Effector memory CD4-positive, alpha-beta T cell (primary cell): Measurements from ENCODE around the gene TSPAN4.

Experiments used
- DNase-seq, 3 donors: peaks; one replicate each; pipeline ENCODE4 v3.0.0-alpha.2; 2020
- H3K27ac ChIP-seq: 2 replicates; pipeline ENCODE4 v1.7.0; 2013; ENCODE audit warnings: mild to moderate bottlenecking, low read length, moderate library complexity; ENCODE audit not compliant: insufficient read depth, poor library complexity, severe bottlenecking
- H3K27me3 ChIP-seq: replicated peaks from 2 replicates; pipeline ENCODE4 v1.7.0; 2013; ENCODE audit warnings: mild to moderate bottlenecking, low read length; ENCODE audit not compliant: insufficient read depth, control insufficient read depth, poor library complexity, severe bottlenecking
- H3K36me3 ChIP-seq: 2 replicates; pipeline ENCODE4 v1.7.0; 2013; ENCODE audit warnings: mild to moderate bottlenecking, low read length, moderate library complexity; ENCODE audit not compliant: control insufficient read depth, insufficient read depth
- H3K4me1 ChIP-seq: 2 replicates; pipeline ENCODE4 v1.7.0; 2013; ENCODE audit warnings: low read length, mild to moderate bottlenecking; ENCODE audit not compliant: control insufficient read depth, insufficient read depth, poor library complexity, severe bottlenecking
- H3K4me3 ChIP-seq: 2 replicates; pipeline ENCODE4 v1.7.0; 2013; ENCODE audit warnings: low read length, low read depth, mild to moderate bottlenecking; ENCODE audit not compliant: insufficient read depth, poor library complexity, severe bottlenecking
- H3K9me3 ChIP-seq: 2 replicates; pipeline ENCODE4 v1.7.0; 2013; ENCODE audit warnings: mild to moderate bottlenecking, low read length, moderate library complexity; ENCODE audit not compliant: control insufficient read depth

TSPAN4 gene

DNA sequence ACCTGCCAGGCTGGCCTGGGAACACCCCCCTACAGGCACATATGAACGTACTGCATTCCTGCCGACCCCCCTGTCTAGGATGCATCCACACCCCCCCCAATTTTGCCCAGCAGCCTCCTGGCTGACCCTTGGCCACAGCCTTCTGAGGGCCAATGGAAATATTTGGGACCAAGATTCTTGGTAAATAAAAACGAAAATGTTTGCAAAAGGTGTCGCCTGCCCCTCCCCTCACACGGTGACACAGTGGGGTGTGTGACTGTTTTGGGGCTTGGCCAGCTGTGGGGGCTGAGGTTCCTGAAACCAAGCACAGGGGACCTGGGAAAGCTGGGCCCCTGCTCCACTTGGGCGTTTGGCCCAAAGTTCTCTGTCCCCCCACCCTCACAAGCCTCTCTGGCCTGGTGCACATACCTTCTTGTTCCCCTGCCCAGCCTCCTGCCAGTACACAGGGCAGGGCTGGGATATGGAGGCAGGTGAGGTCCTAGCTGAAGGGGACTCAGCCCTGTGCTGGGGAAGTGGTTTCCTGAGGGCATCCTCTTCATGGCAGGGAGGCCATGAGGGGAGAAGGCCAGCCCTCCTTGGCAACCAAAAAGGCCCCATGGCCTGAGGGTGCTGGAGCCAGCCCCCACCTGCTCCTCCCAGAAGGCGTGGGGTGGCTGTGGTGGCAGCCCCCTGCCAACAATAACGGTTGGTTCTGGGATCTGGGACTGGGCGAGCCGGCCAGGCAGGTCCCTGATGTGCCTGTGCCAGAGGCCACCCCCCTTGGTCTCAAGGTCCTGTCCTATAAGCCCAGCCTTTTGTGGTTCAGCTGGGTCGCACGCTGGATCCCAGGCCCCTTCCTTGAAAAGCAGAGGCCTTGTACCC lies 17.1 kb upstream of the TSPAN4 start:
- peaks cover 27% of the 10 kb centered on the region for H3K36me3 ChIP-seq
- no peak overlapping the region for H3K27ac ChIP-seq
- H3K4me3 ChIP-seq, result no peak overlapping the region
- peaks cover 39% of the 10 kb centered on the region for H3K4me1 ChIP-seq
- H3K27me3 ChIP-seq, result peaks cover 32% of the 10 kb centered on the region
- no peak for DNase-seq
- no peaks in the 10 kb centered on the region for H3K9me3 ChIP-seq

DNA sequence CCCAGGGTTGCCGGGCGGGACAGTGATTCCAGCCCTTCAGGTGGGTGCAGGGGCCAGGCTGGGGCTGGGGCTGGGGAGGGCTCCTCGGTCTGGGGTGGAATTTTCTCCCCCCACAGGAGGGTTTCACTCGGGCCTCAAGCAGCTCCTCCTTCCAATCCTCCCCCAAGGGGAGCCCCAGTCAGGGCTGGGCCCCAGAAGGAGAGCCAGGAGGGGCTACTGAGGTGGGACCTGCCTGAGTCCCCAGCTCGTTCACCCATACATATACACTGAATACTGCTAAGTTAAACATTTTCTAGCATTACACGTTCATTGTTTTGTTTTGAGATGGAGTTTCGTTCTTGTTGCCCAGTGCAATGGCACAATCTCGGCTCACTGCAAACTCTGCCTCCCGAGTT lies 16.4 kb upstream of the TSPAN4 start:
- H3K36me3 ChIP-seq, result peaks cover 27% of the 10 kb centered on the region
- peaks cover 39% of the 10 kb centered on the region for H3K27me3 ChIP-seq
- no peak overlapping the region for H3K4me3 ChIP-seq
- H3K4me1 ChIP-seq, result peaks cover 35% of the 10 kb centered on the region
- H3K27ac ChIP-seq, result no peak overlapping the region
- no peaks in the 10 kb centered on the region for H3K9me3 ChIP-seq
- no peak for DNase-seq

GRCh38 chr11:826836-827145 lies 15.9 kb upstream of the TSPAN4 start:
- Histone ChIP-seq H3K36me3 (peaks cover 24% of the 10 kb centered on the region), H3K4me1 (peaks cover 33% of the 10 kb centered on the region), H3K4me3 (peak overlapping the region; percentile 57), H3K27ac (peak overlapping the region; percentile 48), H3K9me3 (no peaks in the 10 kb centered on the region), H3K27me3 (peaks cover 44% of the 10 kb centered on the region)
- DNase-seq, result no peak

DNA sequence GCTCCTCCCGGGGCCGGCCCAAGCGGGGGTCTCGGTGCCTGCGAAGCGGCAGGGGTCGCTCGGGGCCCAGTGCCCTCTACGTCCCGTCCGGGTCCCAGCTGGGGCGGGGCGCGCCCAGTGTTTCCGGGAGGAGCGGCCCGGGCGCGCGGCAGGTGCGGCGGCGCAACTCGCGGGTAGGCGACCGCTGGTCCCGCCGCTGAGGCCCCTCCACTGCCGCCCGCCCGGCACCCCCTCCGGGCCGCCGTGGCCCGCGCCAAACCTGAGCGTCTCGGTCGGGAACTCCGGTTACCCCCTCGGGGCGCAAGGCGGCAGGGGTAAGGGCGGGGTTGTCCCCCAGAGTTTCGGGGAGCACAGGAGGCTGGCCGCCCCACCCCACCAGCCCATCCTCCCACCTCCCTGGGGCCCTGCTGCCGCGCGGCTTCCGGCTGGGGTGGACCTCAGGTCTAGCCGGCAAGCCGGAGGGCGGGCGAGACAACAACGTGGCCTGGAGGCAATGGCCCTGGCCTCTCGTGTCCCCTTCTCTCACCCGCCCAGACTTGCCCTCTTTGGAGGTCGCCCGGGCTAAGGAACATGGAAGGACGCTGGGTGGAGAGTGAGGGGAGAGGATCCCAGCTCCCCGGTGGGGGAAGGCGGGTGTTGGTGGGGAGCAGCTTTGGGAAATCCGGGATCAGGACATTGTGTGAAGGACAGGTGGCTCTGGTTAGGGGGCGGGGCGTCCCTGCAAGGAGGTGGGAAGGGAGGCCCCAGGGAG lies 15.3 kb upstream of the TSPAN4 start:
- H3K36me3 ChIP-seq, result peaks cover 20% of the 10 kb centered on the region
- peaks cover 35% of the 10 kb centered on the region for H3K4me1 ChIP-seq
- peaks cover 50% of the 10 kb centered on the region for H3K27me3 ChIP-seq
- DNase-seq, result no peak
- H3K27ac ChIP-seq, result peak overlapping the region; percentile 48
- H3K4me3 ChIP-seq, result peak overlapping the region; percentile 57
- H3K9me3 ChIP-seq, result no peaks in the 10 kb centered on the region

DNA sequence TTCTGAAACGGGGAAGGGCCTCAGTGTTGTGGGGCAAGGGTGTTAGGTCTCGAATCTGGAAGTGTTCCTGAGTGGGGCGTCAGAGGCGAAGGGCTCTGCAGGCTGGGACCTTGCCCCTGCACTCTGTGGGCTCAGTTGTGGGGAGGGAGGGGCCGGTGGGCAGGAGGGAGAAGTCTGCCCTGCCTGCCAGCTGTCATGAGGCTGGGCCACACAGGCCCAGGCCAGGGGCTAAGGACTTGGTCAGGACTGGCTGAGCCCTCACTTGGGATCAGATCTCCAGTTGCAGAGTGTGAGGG lies 14.8 kb upstream of the TSPAN4 start, which contains the start of gene CRACR2B:
Gene CRACR2B, plus strand, starts transcription at position 23 of the 296 bp plus-strand sequence. CDS start 689 bp downstream, outside the sequence.
- peaks cover 18% of the 10 kb centered on the region for H3K36me3 ChIP-seq
- peak within 1 kb of the TSS; percentile 48 for H3K27ac ChIP-seq
- H3K27me3 ChIP-seq, result peaks cover 51% of the 10 kb centered on the region
- peak within 1 kb of the TSS; percentile 57 for H3K4me3 ChIP-seq
- no peaks in the 10 kb centered on the region for H3K9me3 ChIP-seq
- H3K4me1 ChIP-seq, result peaks cover 38% of the 10 kb centered on the region
- no peak for DNase-seq

DNA sequence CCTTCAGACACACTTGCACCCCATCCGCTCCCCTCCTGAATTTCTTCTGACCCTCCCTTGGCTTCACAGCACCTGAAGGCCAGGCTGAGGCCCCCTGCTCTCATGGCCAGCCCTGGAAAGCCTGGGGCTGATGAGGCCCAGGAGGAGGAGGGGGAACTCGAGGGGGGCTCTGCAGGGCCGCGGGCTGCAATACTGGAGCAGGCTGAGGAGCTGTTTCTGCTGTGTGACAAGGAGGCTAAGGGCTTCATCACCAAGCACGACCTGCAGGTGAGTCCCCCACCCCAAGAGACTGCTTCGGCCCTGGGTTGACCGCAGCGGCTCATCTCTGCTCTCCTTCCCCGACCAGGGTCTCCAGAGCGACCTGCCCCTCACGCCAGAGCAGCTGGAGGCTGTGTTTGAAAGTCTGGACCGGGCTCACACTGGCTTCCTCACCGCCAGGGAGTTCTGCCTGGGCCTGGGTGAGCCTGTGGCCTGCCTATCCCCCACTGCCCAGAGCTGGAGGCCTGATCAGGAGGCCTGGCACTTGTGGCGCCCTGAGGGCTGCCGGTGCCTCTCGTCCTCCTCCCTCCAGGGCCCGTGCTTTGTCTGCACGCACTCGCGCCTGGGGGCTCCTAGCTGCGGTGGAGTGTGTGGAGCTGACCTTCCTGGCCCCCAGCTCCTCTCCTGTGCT lies 14.0 kb upstream of the TSPAN4 start:
- peaks cover 51% of the 10 kb centered on the region for H3K27me3 ChIP-seq
- H3K27ac ChIP-seq, result no peak overlapping the region
- DNase-seq, result no peak
- H3K9me3 ChIP-seq, result no peaks in the 10 kb centered on the region
- peaks cover 16% of the 10 kb centered on the region for H3K36me3 ChIP-seq
- no peak overlapping the region for H3K4me3 ChIP-seq
- H3K4me1 ChIP-seq, result peaks cover 42% of the 10 kb centered on the region

GRCh38 chr11:829176-829846 lies 13.3 kb upstream of the TSPAN4 start:
- H3K27ac ChIP-seq, result no peak overlapping the region
- peaks cover 51% of the 10 kb centered on the region for H3K27me3 ChIP-seq
- H3K36me3 ChIP-seq, result peaks cover 9% of the 10 kb centered on the region
- H3K9me3 ChIP-seq, result no peaks in the 10 kb centered on the region
- no peak for DNase-seq
- H3K4me1 ChIP-seq, result peaks cover 43% of the 10 kb centered on the region
- H3K4me3 ChIP-seq, result peak overlapping the region; percentile 53

GRCh38 chr11:829847-830294 lies 12.8 kb upstream of the TSPAN4 start:
- peaks cover 51% of the 10 kb centered on the region for H3K27me3 ChIP-seq
- peaks cover 43% of the 10 kb centered on the region for H3K4me1 ChIP-seq
- peaks cover 3% of the 10 kb centered on the region for H3K36me3 ChIP-seq
- no peak for DNase-seq
- peak overlapping the region; percentile 53 for H3K4me3 ChIP-seq
- no peaks in the 10 kb centered on the region for H3K9me3 ChIP-seq
- no peak overlapping the region for H3K27ac ChIP-seq

GRCh38 chr11:830295-831117 lies 12.1 kb upstream of the TSPAN4 start:
- no peak overlapping the region for H3K27ac ChIP-seq
- peak; percentile 28 to 47 (median 42) for DNase-seq
- peaks cover 51% of the 10 kb centered on the region for H3K27me3 ChIP-seq
- no peaks in the 10 kb centered on the region for H3K36me3 ChIP-seq
- peaks cover 43% of the 10 kb centered on the region for H3K4me1 ChIP-seq
- H3K4me3 ChIP-seq, result peak overlapping the region; percentile 53
- no peaks in the 10 kb centered on the region for H3K9me3 ChIP-seq
